ENCODE data around the gene ZNF263.

ZNF263 gene

DNA sequence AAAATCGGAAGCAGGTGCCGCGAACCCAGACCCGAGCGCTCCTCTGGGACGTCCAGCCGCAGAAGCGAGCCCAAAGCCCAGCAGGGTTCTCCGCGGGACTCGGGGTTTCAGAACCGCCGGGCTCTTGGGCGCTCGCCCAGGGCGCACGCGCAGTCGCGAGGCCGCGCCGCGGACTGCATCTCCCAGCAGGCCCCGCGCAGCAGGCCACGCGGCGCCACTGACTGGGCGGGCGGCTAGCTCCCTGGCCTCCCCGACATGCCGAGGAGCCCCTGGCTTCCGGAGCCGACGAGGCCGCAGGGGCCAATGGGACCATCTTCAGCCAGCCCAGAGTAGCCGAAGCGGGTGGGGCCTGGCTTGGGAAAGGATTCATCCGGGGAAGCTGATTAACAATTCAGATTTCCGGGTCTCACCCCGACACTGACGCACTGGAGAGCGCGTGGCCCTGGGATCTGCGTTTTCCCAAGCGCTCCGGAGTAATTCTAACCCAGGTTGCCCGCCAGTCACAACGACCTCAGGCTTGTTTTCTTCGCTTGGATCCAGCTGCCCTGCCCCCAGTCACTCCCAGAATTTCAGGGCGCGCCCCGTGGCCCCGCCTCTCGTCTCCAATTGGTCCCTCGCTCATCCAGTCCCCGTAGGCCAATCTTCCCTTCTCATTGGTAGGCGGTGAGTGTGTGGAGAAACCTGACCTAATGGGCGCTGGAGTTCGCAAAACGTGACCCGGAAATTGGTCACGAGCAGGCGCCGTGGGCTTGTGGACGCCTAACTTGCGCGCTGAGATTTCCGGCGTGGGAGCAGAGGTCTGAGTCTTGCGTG lies at the start of gene ZNF263 (continued):
- TF ChIP-seq, protein P1, sequence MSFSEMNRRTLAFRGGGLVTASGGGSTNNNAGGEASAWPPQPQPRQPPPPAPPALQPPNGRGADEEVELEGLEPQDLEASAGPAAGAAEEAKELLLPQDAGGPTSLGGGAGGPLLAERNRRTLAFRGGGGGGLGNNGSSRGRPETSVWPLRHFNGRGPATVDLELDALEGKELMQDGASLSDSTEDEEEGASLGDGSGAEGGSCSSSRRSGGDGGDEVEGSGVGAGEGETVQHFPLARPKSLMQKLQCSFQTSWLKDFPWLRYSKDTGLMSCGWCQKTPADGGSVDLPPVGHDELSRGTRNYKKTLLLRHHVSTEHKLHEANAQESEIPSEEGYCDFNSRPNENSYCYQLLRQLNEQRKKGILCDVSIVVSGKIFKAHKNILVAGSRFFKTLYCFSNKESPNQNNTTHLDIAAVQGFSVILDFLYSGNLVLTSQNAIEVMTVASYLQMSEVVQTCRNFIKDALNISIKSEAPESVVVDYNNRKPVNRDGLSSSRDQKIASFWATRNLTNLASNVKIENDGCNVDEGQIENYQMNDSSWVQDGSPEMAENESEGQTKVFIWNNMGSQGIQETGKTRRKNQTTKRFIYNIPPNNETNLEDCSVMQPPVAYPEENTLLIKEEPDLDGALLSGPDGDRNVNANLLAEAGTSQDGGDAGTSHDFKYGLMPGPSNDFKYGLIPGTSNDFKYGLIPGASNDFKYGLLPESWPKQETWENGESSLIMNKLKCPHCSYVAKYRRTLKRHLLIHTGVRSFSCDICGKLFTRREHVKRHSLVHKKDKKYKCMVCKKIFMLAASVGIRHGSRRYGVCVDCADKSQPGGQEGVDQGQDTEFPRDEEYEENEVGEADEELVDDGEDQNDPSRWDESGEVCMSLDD (tag by site-specific recombination; IDR thresholded peaks at IDR 0.05), result peak; percentile 58
- TF ChIP-seq ZNF571 (tag by site-specific recombination; IDR thresholded peaks at IDR 0.05) (no peak), KLF1 (tag by site-specific recombination; IDR thresholded peaks at IDR 0.05) (peak; percentile 72; the same call in 1 of the 2 replicates), ZNF37A (tag by site-specific recombination; IDR thresholded peaks at IDR 0.05) (no peak), ZNF274 (IDR thresholded peaks at IDR 0.05; ENCODE audit: low read length) (no peak), ZNF274 (tag by site-specific recombination; IDR thresholded peaks at IDR 0.05; ENCODE audit: borderline replicate concordance) (no peak), ZSCAN30 (tag by site-specific recombination; IDR thresholded peaks at IDR 0.05) (peak; percentile 78; the same call in 1 of the 2 replicates), ZNF426 (tag by site-specific recombination; IDR thresholded peaks at IDR 0.05) (no peak), ZNF707 (tag by site-specific recombination; IDR thresholded peaks at IDR 0.05) (no peak), ZNF223 (tag by site-specific recombination; IDR thresholded peaks at IDR 0.05) (no peak), ZNF610 (tag by site-specific recombination; IDR thresholded peaks at IDR 0.05; ENCODE audit: borderline replicate concordance) (no peak; the same call in 1 of the 2 replicates), ZFP37 (tag by site-specific recombination; IDR thresholded peaks at IDR 0.05) (0 out of 2 replicates have a peak, but pooled peaks have one; percentile 16), ZNF501 (tag by site-specific recombination; IDR thresholded peaks at IDR 0.05) (0 out of 2 replicates have a peak, but pooled peaks have one; percentile 40), ZNF776 (tag by site-specific recombination; IDR thresholded peaks at IDR 0.05; ENCODE audit: borderline replicate concordance) (no peak), GLIS1 (tag by site-specific recombination; IDR thresholded peaks at IDR 0.05) (no peak), ZNF558 (tag by site-specific recombination; IDR thresholded peaks at IDR 0.05) (no peak), ZNF112 (tag by site-specific recombination; IDR thresholded peaks at IDR 0.05) (no peak)
- TF ChIP-seq, protein P2, sequence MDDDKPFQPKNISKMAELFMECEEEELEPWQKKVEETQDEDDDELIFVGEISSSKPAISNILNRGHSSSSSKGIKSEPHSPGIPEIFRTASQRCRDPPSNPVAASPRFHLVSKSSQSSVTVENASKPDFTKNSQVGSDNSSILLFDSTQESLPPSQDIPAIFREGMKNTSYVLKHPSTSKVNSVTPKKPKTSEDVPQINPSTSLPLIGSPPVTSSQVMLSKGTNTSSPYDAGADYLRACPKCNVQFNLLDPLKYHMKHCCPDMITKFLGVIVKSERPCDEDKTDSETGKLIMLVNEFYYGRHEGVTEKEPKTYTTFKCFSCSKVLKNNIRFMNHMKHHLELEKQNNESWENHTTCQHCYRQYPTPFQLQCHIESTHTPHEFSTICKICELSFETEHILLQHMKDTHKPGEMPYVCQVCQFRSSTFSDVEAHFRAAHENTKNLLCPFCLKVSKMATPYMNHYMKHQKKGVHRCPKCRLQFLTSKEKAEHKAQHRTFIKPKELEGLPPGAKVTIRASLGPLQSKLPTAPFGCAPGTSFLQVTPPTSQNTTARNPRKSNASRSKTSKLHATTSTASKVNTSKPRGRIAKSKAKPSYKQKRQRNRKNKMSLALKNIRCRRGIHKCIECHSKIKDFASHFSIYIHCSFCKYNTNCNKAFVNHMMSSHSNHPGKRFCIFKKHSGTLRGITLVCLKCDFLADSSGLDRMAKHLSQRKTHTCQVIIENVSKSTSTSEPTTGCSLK (tag by site-specific recombination; IDR thresholded peaks at IDR 0.05), result no peak
- TF ChIP-seq, protein P3, sequence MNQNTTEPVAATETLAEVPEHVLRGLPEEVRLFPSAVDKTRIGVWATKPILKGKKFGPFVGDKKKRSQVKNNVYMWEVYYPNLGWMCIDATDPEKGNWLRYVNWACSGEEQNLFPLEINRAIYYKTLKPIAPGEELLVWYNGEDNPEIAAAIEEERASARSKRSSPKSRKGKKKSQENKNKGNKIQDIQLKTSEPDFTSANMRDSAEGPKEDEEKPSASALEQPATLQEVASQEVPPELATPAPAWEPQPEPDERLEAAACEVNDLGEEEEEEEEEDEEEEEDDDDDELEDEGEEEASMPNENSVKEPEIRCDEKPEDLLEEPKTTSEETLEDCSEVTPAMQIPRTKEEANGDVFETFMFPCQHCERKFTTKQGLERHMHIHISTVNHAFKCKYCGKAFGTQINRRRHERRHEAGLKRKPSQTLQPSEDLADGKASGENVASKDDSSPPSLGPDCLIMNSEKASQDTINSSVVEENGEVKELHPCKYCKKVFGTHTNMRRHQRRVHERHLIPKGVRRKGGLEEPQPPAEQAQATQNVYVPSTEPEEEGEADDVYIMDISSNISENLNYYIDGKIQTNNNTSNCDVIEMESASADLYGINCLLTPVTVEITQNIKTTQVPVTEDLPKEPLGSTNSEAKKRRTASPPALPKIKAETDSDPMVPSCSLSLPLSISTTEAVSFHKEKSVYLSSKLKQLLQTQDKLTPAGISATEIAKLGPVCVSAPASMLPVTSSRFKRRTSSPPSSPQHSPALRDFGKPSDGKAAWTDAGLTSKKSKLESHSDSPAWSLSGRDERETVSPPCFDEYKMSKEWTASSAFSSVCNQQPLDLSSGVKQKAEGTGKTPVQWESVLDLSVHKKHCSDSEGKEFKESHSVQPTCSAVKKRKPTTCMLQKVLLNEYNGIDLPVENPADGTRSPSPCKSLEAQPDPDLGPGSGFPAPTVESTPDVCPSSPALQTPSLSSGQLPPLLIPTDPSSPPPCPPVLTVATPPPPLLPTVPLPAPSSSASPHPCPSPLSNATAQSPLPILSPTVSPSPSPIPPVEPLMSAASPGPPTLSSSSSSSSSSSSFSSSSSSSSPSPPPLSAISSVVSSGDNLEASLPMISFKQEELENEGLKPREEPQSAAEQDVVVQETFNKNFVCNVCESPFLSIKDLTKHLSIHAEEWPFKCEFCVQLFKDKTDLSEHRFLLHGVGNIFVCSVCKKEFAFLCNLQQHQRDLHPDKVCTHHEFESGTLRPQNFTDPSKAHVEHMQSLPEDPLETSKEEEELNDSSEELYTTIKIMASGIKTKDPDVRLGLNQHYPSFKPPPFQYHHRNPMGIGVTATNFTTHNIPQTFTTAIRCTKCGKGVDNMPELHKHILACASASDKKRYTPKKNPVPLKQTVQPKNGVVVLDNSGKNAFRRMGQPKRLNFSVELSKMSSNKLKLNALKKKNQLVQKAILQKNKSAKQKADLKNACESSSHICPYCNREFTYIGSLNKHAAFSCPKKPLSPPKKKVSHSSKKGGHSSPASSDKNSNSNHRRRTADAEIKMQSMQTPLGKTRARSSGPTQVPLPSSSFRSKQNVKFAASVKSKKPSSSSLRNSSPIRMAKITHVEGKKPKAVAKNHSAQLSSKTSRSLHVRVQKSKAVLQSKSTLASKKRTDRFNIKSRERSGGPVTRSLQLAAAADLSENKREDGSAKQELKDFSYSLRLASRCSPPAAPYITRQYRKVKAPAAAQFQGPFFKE (tag by site-specific recombination; IDR thresholded peaks at IDR 0.05; ENCODE audit: borderline replicate concordance), result no peak
- TF ChIP-seq, protein P4, sequence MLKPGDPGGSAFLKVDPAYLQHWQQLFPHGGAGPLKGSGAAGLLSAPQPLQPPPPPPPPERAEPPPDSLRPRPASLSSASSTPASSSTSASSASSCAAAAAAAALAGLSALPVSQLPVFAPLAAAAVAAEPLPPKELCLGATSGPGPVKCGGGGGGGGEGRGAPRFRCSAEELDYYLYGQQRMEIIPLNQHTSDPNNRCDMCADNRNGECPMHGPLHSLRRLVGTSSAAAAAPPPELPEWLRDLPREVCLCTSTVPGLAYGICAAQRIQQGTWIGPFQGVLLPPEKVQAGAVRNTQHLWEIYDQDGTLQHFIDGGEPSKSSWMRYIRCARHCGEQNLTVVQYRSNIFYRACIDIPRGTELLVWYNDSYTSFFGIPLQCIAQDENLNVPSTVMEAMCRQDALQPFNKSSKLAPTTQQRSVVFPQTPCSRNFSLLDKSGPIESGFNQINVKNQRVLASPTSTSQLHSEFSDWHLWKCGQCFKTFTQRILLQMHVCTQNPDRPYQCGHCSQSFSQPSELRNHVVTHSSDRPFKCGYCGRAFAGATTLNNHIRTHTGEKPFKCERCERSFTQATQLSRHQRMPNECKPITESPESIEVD (tag by site-specific recombination; IDR thresholded peaks at IDR 0.05), result no peak
- TF ChIP-seq, protein P5, sequence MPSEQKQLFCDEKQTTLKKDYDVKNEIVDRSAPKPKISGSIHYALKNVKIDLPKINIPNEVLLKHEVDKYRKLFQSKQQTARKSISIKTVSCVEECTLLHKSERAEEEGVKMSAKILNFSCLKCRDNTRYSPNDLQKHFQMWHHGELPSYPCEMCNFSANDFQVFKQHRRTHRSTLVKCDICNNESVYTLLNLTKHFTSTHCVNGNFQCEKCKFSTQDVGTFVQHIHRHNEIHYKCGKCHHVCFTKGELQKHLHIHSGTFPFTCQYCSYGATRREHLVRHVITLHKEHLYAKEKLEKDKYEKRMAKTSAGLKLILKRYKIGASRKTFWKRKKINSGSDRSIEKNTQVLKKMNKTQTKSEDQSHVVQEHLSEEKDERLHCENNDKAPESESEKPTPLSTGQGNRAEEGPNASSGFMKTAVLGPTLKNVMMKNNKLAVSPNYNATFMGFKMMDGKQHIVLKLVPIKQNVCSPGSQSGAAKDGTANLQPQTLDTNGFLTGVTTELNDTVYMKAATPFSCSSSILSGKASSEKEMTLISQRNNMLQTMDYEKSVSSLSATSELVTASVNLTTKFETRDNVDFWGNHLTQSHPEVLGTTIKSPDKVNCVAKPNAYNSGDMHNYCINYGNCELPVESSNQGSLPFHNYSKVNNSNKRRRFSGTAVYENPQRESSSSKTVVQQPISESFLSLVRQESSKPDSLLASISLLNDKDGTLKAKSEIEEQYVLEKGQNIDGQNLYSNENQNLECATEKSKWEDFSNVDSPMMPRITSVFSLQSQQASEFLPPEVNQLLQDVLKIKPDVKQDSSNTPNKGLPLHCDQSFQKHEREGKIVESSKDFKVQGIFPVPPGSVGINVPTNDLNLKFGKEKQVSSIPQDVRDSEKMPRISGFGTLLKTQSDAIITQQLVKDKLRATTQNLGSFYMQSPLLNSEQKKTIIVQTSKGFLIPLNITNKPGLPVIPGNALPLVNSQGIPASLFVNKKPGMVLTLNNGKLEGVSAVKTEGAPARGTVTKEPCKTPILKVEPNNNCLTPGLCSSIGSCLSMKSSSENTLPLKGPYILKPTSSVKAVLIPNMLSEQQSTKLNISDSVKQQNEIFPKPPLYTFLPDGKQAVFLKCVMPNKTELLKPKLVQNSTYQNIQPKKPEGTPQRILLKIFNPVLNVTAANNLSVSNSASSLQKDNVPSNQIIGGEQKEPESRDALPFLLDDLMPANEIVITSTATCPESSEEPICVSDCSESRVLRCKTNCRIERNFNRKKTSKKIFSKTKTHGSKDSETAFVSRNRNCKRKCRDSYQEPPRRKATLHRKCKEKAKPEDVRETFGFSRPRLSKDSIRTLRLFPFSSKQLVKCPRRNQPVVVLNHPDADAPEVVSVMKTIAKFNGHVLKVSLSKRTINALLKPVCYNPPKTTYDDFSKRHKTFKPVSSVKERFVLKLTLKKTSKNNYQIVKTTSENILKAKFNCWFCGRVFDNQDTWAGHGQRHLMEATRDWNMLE (tag by site-specific recombination; conservative IDR thresholded peaks at IDR 0.05; ENCODE audit: low read depth), result peak; percentile 61; the same call in 1 of the 2 replicates

Data from HEK293 (cell line).